ENCODE data around the gene EHMT2. TPM values are rescaled to one million over a fixed set of nuclear protein-coding genes. Genes with fewer than 3 reads are reported as not detected.
A peak's percentile ranks its signal among the peaks of the same experiment; 100 is the strongest.

The EHMT2 gene
- total and polyA plus RNA-seq, 2 of the 13 experiments (the other 11 are each of a cell fraction or from before 2014, with no cell fraction given): 55.2 to 69.2 TPM

DNA sequence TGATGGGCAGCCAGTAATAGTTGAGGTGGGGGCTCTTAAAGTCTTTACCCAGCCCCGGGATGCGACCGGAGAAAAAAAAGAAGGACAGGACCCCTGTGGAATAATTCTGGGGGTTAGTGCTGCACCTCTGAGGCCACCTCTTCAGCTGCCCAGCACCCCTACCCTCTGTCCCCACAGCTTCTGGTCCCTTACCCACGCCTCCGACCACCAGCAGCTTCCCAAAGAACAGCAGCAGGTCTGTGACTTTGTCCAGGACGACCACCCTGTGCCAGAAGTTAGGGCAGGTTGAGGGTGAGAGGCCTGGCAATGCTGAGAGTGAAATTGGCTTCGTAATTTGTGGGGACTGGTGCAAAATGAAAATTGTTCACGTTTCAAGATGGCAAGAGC, 32.7 kb downstream of the EHMT2 start (continued):
- TF ChIP-seq HNRNPUL1 (IDR thresholded peaks at IDR 0.05; ENCODE audit: low read depth, low read length): no peak
- 0 out of 2 replicates have a peak, but pooled peaks have one; percentile 87 for TF ChIP-seq PAWR (CRISPR knock-in tag; IDR thresholded peaks at IDR 0.05; ENCODE audit: borderline replicate concordance)
- peak; percentile 66 for TF ChIP-seq SP4 (CRISPR knock-in tag; IDR thresholded peaks at IDR 0.05)
- TF ChIP-seq NCOA2 (CRISPR knock-in tag; IDR thresholded peaks at IDR 0.05): no peak
- TF ChIP-seq ZNF343 (CRISPR knock-in tag; IDR thresholded peaks at IDR 0.05): 0 out of 2 replicates have a peak, but pooled peaks have one; percentile 63
- peak; percentile 18 for TF ChIP-seq ZNF781 (CRISPR knock-in tag; IDR thresholded peaks at IDR 0.05; ENCODE audit: borderline replicate concordance, not compliant biosample characterization)
- TF ChIP-seq ZNF567 (CRISPR knock-in tag; IDR thresholded peaks at IDR 0.05; ENCODE audit: borderline replicate concordance): no peak
- TF ChIP-seq, protein P1, sequence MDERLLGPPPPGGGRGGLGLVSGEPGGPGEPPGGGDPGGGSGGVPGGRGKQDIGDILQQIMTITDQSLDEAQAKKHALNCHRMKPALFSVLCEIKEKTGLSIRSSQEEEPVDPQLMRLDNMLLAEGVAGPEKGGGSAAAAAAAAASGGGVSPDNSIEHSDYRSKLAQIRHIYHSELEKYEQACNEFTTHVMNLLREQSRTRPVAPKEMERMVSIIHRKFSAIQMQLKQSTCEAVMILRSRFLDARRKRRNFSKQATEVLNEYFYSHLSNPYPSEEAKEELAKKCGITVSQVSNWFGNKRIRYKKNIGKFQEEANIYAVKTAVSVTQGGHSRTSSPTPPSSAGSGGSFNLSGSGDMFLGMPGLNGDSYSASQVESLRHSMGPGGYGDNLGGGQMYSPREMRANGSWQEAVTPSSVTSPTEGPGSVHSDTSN (CRISPR knock-in tag; IDR thresholded peaks at IDR 0.05): no peak
- no peak for TF ChIP-seq TGIF2 (CRISPR knock-in tag; IDR thresholded peaks at IDR 0.05)
- peak; percentile 9 for TF ChIP-seq SRSF1 (optimal IDR thresholded peaks at IDR 0.05; ENCODE audit: low read depth, low read length)
- TF ChIP-seq ZNF431 (CRISPR knock-in tag; IDR thresholded peaks at IDR 0.05; ENCODE audit: borderline replicate concordance, low read depth): no peak
- TF ChIP-seq, protein P2, sequence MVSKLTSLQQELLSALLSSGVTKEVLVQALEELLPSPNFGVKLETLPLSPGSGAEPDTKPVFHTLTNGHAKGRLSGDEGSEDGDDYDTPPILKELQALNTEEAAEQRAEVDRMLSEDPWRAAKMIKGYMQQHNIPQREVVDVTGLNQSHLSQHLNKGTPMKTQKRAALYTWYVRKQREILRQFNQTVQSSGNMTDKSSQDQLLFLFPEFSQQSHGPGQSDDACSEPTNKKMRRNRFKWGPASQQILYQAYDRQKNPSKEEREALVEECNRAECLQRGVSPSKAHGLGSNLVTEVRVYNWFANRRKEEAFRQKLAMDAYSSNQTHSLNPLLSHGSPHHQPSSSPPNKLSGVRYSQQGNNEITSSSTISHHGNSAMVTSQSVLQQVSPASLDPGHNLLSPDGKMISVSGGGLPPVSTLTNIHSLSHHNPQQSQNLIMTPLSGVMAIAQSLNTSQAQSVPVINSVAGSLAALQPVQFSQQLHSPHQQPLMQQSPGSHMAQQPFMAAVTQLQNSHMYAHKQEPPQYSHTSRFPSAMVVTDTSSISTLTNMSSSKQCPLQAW (CRISPR knock-in tag; IDR thresholded peaks at IDR 0.05): 0 out of 2 replicates have a peak, but pooled peaks have one; percentile 12
- TF ChIP-seq HNRNPL (IDR thresholded peaks at IDR 0.05; ENCODE audit: low read depth, low read length): 0 out of 2 replicates have a peak, but pooled peaks have one; percentile 23
- no peak for TF ChIP-seq FOSL1 (CRISPR knock-in tag; IDR thresholded peaks at IDR 0.05; ENCODE audit: borderline replicate concordance)
- no peak for TF ChIP-seq ZNF460 (CRISPR knock-in tag; IDR thresholded peaks at IDR 0.05; ENCODE audit: borderline replicate concordance)

Data from HepG2 (cell line).